HG03565 (cell line): ENCODE measurements around the gene ABI3BP.

Source experiments
- ATAC-seq: cut with Tn5 transposase; IDR thresholded peaks from one replicate; pipeline ENCODE4 v1.9.1; 2021; ENCODE audit warnings: mild to moderate bottlenecking, moderate library complexity; ENCODE audit not compliant: unreplicated experiment

Gene ABI3BP

DNA sequence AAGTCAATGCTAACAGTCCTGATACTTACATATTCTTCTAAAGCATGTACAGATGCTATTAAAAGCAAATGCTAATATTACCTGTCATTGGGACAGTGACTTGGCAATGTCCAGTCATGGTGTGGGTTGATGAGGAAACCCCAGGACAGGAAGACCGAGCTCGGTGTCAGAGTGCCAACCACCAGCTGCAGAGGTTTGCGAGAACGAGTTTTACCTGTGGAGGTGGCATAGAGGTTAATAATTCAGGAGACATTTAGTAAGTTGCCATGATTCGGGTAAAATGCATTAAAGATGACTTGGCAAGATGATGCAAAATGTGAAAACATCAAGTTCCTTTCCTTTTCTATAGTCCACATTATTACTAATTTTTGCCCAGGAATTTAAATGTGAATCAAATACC is 94.5 kb downstream of the ABI3BP start:
- no peak for ATAC-seq

DNA sequence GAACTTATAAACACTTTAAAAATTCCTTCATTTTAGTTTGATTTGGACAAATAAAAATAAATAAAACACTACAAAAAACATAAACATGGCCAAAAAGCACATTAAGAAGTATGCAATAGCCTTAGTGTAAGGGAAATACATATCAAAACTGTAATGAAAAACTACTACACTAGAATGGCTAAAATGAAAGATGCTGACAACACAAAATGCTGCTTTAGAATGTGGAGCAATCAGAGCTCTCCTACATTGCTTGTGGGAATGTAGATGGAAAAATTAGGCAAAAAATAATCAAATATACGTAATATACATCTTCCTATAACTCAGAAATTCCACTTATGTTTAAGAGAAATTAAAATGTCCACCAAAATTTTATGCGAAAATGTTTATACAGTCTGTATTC is 96.2 kb downstream of the ABI3BP start:
- ATAC-seq: no peak

DNA sequence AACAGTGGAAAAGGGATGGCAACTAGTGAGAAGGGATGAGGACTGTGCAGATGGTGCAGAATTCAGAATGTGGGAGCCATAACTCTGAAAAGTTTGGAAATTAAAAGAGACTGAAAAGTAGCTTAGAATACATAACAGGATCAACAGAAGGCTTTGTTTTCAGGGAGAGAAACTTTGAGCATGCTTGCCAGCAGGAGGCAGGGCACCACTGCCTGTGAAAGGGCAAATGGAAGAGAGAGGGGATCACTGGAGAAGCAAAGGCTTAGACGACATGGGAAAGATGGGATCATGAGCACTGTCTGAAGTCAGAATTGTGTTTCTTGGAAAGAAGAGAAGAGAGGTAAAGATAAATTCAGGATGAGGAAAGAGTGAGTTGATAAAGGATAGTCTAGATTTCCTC is 99.6 kb downstream of the ABI3BP start:
- ATAC-seq: no peak

DNA sequence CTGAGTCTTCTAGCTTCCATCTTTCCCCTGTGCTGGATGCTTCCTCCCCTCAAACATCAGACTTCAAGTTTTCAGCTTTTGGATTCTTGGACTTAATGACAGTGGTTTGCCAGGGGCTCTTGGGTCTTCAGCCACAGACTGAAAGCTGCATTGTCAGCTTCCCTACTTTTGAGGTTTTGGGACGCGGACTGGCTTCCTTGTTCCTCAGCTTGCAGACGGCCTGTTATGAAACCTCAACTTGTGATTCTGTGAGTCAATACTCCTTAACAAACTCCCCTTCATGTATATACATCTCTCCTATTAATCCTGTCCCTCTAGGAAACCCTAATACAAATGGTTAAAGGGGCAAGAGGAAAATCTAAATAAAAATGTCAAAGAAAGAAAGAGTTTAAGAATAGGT is 100.1 kb downstream of the ABI3BP start:
- ATAC-seq: no peak

DNA sequence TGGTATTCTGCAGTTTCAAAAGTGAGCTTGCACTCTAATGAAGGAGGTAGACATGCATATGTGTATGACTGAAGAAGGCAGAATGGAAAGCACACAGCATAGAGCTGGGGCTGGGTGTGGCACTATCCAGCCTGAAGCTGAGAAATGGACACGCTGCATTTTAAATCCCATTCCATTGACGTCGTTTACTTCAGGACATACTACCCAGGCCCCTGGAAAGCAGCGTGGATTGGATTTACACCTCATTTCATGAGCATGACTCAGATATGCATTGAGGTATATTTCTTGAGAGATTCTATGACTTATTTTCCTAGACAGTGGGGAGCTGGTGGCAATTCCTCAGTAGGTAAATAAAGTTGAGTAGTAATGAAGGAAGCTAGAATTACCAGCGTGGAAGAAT is 101.4 kb downstream of the ABI3BP start:
- no peak for ATAC-seq

DNA sequence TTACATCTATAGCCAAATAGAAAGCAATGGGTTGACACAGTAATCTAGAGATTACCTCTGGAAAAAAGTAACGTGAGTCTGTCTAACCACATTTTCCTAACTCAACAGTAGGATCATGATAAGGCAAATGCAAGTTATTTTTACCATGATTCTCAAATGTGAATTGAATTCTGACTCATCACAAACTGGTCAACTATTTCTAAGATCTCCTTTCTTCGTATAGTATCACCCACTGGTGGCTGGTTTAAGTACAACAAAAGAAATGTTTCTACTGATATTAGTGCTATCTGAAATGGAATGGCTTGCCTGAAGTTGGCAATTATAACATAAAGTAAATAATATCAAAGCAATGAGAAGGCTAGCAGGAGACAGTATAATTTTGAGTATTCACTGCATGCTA is 102.2 kb downstream of the ABI3BP start:
- peak; percentile 53 for ATAC-seq

DNA sequence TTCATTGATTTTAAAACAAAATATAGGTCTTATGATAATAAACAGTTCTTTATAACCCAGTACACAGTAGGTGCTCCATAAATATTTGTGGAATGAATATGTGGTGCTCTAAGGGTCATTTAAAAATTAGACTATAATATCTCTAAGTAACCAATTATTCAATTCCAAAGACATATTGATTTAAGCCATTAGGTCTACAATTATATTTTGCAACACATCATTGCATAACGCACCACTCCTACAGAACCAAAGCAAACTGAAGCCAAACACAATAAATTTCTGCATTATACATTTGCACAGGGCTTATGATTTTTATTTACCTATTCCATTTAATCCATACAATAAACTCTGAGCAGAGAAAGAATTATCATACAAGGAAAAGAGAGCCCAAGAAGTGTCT is 104.3 kb downstream of the ABI3BP start:
- no peak for ATAC-seq

DNA sequence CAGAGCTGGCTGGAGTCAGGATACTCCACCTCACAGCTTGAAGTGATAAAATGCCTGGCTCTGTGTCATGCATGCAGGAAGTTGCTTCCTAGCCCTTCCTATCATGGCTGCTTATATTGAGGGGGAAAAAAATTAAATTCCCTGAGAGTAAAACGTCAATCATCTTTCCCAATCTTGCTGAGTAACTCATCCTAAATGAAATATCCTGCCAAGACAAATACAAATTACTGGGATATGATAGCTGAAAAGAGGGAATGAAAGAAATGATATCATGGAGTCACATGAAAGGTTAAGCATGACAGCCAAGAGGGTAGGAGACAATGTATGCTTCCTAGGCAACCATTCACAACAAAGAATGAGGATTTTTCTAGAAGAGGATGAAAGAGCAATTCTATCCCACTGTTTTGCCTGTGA is 110.6 kb downstream of the ABI3BP start:
- ATAC-seq: no peak

DNA sequence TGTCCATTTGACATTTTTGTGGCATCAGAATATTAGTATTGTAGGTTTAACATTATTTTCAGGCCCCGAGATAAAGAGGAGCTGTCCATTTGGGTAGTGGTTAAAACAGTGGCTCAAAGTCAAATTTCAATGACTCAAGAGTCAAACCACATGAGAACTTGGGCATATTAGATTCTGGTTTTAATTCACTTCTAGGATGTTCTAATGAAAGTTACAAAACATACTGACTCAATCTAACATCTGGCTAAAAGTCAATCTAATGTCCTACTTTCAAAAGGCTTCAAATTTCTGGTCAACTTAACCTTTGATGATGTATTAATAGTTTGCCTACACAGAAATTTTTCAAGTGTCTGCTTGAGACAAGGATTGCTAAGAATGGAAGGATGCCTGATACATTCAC is 112.4 kb downstream of the ABI3BP start:
- ATAC-seq: no peak

DNA sequence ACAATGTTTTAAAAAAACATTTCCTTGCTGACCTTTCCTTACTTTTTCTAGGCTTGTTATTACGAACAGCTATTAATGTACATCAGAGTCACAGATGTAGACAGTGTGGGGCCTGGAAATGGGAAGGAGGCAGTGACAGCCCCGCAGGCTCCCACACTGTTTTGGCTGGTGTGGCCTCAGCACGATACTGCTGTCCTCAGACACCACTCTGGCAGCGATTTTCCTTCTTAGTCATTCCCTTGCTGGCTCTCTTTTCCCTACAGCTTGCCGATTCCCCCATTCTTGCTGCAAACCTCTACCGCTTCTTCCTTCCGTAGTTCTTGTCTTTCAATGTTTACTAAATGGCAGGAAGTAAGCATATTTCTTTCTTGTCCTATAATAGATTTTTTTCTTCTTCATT is 113.1 kb downstream of the ABI3BP start:
- no peak for ATAC-seq

DNA sequence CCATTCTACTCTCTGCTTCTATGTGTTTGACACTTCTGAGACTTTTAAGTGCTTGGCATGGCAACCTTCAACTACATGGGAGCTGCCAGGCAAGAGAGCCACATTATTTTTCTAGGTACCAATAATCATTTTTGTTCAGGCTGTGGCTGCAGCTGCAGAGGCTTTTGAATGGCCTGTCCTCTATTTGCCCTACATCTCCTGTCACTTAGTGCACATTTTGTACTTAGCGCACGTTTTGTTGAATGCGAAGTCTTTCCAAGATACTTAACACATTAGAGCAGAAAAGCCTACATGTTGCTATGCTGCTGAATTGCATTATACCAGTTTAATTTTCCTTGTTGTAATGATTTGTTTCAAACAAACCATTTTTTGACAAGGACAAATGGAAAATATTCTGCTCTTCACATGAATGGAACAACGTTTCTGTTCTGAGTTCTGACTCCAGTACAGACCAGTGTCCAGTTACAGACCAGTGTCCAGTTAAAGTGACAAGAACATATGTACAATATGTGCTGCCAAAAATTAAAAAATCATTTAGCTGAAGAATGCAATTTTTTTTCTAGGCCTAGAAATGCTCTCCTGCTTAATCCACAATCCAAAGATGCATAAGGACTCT is 113.9 kb downstream of the ABI3BP start:
- ATAC-seq: no peak

DNA sequence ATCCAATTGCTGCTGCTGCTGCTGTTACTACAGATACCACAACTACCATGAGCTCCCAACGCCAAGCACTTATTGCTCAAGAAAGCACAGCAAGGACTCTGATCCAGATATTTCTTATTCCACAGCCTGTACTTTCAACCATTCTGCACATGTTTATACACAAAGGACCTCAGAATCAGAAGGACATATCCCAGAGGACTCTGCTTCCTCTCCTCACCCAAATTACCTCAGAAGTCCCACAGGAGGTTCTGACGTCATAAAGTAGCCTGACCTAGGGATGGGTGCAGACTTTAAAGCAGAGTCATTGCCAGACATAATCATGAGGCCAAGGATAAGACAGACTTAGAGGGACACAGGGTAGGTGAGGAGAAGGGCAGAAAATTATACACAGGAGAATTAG is 115.9 kb downstream of the ABI3BP start:
- no peak for ATAC-seq

DNA sequence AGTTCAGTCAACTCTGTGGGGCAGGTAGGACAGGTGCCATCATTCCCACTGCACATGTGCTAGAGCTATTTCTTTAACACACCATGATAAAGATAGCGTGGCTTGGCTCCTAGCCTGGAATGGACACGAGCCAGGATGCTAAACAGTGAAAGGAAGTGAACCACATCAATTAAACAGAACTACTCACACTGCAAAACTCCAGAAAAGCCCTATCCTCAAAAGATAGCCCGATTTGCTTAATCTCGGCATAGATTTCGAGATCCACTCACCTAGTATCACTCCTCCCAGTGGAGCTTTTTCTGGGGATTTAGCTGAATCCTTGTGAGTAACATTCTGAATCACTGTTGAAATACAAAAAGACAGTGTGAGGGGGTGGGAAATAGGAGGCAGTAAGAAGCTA is 118.0 kb downstream of the ABI3BP start:
- ATAC-seq: no peak

DNA sequence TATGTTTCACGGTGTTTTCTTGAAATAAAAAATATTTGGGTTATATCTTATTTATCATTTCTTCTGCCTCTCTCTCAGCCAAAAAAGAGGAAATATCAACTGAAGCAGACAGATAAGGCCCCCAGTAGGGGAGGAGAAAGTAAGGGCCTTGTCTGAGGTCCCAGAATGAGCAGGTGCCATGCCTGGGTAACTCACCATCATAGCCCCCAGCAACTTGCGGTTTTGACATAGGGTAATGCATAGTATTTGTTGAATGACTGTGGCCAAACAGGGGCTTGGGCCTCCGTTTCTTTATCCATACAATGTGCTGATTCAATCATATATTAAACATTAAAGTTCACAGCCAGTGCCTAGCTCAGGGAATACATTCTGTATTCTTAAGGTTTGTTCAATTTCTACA is 119.6 kb downstream of the ABI3BP start:
- no peak for ATAC-seq

DNA sequence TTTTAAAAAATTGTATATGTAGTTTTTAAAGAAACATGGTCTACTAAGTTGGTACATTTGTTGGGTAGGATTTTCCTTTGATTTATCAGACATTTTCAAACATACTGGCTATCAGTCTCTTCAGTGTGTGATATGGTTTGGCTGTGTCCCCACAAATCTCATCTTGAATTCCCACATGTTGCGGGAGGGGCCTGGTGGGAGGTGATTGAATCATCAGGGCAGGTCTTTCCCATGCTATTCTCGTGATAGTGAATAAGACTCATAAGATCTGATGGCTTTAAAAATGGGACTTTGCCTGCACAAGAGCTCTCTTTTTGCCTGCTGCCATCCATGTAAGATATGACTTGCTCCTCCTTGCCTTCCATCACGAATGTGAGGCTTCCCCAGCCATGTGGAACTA is 121.9 kb downstream of the ABI3BP start:
- ATAC-seq: no peak

DNA sequence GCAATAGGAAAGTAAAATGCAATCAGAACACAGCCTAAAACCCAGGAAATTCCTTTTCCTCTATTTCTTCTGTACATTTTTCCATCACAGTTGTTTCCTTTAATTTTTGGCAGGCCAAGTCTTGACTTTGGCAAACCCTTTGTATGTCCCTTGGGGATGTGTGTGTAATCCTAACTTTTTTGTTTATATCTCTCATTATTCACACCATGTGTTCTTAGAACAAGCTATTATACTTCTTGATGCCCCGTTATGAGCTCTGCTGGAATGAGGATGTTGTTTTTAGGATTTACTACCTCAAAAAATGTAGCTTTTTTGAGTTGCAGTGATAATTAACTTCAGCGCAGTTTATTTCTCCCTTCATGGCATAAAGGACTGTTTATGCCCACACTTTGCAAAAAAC is 123.4 kb downstream of the ABI3BP start:
- ATAC-seq: no peak

DNA sequence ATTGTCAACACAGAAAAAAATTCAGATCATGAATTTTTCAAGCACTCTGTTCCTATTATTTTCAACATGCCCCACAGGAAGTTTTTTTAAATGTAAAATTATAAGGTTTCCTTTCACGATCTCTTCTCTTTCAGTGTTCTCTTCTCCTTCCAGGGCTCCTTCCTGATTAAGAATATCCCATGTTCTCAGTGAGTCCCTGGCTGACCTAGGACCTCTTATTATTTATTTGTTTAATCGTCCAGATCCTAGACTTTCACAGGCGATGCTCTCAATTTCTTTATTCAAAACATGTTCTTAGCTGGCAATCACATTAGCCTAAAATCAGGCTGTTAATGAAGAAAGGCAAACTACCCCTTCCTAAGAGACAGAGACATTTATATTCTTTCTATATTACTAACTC is 124.3 kb downstream of the ABI3BP start:
- ATAC-seq: no peak

DNA sequence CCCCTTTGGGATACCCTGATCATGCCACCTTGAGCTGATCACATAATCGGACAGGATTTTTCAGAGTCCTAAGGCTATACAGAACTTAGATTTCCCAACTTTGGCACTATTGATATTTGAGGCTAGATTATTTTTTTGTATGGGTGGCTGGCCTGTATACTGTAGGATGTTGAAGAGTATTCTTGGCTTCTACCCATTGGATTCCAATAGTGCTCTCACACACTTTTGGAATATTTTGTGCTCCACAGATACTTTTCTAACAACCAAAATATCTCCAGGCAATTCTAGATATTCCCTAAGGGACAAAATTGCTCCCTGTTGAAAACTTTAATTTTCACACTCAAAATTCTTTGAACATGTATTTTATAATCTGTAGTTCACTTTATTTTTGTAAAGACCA is 125.1 kb downstream of the ABI3BP start:
- ATAC-seq: no peak

DNA sequence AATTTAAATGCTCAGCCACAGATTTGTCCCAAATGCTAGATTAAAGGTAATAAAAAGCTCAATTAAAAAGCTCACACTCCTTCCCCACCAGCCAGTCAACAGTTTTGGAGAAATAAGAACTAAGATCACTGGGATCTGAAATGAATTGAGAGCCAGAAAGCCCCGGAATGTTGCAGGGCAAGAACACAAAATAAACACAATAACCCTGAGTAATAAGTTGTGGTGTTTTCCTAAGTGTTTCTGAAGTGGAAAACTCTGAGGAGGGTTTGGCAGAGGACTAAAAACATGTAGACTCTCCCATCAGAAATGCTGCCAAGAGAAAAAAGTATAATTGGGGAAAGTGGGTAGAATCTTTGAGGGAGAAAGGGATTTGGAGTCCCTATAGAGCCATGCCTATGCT is 127.8 kb downstream of the ABI3BP start:
- no peak for ATAC-seq

DNA sequence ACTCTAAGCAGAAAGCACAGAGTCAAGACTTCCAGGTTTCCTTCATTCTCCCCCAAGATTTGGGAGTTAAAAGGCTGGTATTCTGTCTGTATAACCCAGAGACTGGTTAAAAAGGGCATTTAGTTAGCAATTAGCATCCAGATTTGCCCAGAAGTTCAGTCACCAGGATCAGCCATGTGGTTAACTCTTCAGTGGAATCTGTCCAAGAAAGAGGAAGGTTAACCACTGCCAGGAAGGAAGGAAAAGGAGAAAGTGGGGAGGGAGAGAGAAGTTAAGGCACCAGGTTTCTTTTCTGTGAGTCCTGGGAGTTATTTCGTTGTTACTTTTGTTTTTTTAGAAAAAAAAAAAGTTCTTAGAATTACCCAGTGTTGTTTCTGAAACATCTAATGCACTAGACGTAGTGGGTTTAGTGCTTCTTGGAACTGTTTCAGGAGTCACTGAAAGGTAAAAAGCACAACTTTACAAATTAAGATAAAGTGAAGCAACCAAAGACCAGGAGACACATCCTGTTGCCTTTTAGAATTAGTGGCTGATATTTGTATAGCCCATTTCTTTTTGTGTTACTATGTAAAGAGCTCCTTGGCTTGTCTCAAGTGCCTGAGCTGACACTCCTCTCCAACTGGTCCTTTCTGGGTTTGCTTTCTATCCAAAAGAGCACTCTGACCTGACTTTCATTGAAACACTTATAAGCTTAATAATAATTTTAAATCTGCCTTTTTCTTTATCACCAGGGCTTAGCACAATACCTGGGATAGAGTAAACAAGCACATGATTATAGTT is 128.6 kb downstream of the ABI3BP start:
- no peak for ATAC-seq

DNA sequence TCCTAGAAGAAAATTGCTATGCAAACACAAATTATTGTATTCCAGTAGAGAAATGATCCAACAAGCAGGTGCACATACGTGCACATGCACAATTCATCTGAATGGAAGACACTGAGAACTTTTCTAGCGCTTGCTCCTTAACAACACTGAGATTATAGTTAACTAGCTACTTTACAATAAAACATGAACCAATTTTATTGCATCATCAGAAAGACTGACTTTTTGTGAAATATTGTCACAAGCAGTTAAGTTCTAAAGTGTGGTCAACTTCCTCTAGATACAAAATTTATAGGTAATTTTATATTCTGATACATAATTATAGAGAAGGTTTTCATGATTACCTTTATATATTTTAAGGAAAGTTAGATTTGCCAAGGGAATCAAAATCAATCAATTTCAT is 135.4 kb downstream of the ABI3BP start:
- ATAC-seq: no peak

DNA sequence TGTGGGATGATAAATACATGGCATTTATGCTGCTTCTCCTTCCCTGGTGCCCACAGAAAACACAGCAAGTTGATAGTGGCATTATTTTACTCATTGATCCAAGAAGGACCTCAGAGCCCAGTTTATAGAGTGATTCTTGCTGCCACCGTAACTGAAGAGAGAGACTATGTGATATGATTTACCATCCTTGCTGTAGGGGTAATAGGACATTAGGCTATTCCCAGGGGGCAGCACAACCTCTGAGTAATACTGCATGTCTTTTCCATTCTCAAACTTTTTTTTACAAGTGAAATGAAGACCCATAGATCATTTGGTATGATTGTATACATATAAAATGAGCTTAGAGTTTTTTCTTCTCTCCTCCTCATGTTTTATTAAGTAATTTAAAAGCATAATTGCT is 136.4 kb downstream of the ABI3BP start:
- no peak for ATAC-seq

DNA sequence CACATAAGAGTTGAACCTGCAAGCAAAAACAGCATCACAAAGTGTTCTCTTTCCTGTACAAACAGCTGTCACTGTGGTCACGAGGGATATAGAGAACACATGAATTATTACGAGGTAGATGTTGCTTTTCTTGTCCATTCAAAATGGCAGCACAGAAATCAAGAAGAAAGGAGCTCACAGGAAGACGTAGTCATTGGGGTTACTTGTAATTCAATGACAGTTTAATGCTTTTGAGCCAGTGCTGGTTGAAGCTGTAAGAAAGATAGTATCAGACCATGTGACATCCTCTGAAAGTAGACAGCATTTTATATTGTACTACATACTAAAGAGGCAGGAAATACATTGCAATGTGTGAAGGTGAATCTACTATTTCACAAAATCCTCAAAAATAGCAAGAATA is 140.4 kb downstream of the ABI3BP start:
- ATAC-seq: no peak
